GM12872 (cell line): ENCODE data around the gene MAML2.

Source experiments
- CTCF ChIP-seq: IDR thresholded peaks from 3 replicates; pipeline ENCODE4 v1.5.1; 2011; ENCODE audit warnings: low read depth, mild to moderate bottlenecking, low read length, moderate library complexity; ENCODE audit not compliant: insufficient read depth

MAML2 gene

GRCh38 chr11:96213500-96213899, 129.5 kb downstream of the MAML2 start:
- TF ChIP-seq CTCF = no peak

GRCh38 chr11:96211436-96211835, 131.6 kb downstream of the MAML2 start:
- no peak for TF ChIP-seq CTCF

- no peak for TF ChIP-seq CTCF
These were observed 135.2 kb downstream of the MAML2 start for GRCh38 chr11:96207459-96208449.

GRCh38 chr11:96206955-96207354, 136.0 kb downstream of the MAML2 start:
- TF ChIP-seq CTCF = no peak

- TF ChIP-seq CTCF = no peak
These were observed 137.6 kb downstream of the MAML2 start for GRCh38 chr11:96205460-96205809.

GRCh38 chr11:96204721-96205459, 138.1 kb downstream of the MAML2 start:
- no peak for TF ChIP-seq CTCF

GRCh38 chr11:96204366-96204659, 138.7 kb downstream of the MAML2 start:
- TF ChIP-seq CTCF = no peak
